Peyer's patch (tissue), 4 donors: ENCODE data around the gene MACROD2.

Experiments used
- CTCF ChIP-seq, 6 experiments: fragments of 450-650 bp in 4 of 6; fragments of 200-600 bp in 2 of 6; sonication (generic) in 1 of 6; IDR thresholded peaks; one replicate each; pipeline ENCODE4 v1.5.1; 2017 to 2019; ENCODE audit warnings: antibody characterized with exemption in 6 of 6, mild to moderate bottlenecking in 3 of 6, moderate library complexity in 1 of 6
- POLR2A ChIP-seq, 2 donors: fragments of 450-650 bp; IDR thresholded peaks; one replicate each; pipeline ENCODE4 v1.5.1; 2017; ENCODE audit warnings: antibody characterized with exemption in 2 of 2, mild to moderate bottlenecking in 2 of 2, moderate library complexity in 2 of 2

GRCh38 chr20:15875446-15875845 lies 1880.1 kb downstream of the MACROD2 start:
- no peak for TF ChIP-seq CTCF (IDR thresholded peaks at IDR 0.05)
- no peak for TF ChIP-seq POLR2A (IDR thresholded peaks at IDR 0.05)
